ENCODE data around the gene OR2D3.
"Not testable (repeated sequence)": the region's sequence is repeated elsewhere in the genome, so short reads cannot be mapped to it uniquely, and the experiment has no call there.

DNA sequence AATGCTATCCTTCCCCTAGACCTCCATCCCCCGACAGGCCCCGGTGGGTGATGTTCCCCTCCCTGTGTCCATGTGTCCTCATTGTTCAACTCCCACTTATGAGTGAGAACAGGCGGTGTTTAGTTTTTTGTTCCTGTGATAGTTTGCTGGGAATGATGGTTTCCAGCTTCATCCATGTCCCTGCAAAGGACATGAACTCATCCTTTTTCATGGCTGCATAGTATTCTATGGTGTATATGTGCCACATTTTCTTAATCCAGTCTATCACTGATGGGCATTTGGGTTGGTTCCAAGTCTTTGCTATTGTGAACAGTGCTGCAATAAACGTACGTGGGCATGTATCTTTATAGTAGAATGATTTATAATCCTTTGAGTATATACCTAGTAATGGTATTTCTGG lies 33.1 kb upstream of the OR2D3 start:
- not testable (repeated sequence) for TF ChIP-seq CTCF (IDR thresholded peaks at IDR 0.05; ENCODE audit: low read depth, low read length); EZH2phosphoT487 (IDR thresholded peaks at IDR 0.05; ENCODE audit: low read depth)

Data from OCI-LY3 (cell line).